HG03342 (cell line): ENCODE data around the gene GPR146.
"Not testable (repeated sequence)": the region's sequence is repeated elsewhere in the genome, so short reads cannot be mapped to it uniquely, and the experiment has no call there.

Experiments
- ATAC-seq: cut with Tn5 transposase; IDR thresholded peaks from one replicate; pipeline ENCODE4 v1.9.1; 2021; ENCODE audit warnings: mild to moderate bottlenecking, moderate library complexity; ENCODE audit not compliant: unreplicated experiment

GPR146 gene, protein sequence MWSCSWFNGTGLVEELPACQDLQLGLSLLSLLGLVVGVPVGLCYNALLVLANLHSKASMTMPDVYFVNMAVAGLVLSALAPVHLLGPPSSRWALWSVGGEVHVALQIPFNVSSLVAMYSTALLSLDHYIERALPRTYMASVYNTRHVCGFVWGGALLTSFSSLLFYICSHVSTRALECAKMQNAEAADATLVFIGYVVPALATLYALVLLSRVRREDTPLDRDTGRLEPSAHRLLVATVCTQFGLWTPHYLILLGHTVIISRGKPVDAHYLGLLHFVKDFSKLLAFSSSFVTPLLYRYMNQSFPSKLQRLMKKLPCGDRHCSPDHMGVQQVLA

GRCh38 chr7:1044189-1045068 lies at the start of gene GPR146:
Gene GPR146, plus strand, starts transcription at chr7:1044546. Its CDS starts 12,970 bp downstream, at chr7:1057516.
- peak; percentile 93 for ATAC-seq

- no peak for ATAC-seq
Measured at GRCh38 chr7:994592-995308, 49.6 kb upstream of the GPR146 start.

GRCh38 chr7:995571-995970 lies 48.8 kb upstream of the GPR146 start:
- ATAC-seq: no peak

DNA sequence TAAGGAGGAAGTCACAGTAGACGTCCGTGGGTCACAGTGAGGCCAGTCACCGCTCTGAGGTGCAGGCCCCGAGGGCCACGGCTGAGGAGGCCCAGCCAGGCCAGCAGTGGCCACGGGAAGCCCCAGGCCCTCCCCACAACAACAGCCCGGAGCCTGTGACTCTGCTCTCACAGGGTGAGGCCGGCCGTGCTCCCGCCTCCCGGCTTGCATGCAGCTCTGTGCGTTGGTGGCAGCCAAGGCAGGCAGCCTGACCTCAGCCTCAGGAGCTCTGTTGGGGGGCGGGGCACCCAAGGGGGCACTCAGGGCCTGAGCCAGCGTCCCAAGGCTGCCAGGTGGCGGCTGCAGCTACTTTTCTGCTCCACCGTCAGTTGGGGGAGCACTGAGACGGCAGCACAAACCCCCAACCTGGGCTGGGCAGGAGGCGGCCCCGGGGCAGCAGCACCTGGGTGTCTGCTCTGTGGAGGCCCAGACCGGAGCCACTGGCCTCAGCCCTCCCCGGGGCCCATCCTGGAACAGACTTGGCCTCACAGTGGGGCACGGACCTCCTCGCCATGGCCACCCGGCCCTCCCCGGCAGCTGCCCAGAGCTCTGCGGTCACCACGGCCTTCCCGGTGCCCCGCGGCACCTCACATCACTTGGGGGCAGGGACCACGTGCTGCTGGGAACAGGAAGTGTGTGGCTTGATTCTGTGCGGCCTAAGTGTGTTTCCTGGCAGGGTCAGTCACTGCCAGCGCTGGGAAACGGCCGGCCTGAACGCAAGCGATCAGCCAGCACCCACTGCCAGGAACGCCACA lies 48.1 kb upstream of the GPR146 start:
- no peak for ATAC-seq

DNA sequence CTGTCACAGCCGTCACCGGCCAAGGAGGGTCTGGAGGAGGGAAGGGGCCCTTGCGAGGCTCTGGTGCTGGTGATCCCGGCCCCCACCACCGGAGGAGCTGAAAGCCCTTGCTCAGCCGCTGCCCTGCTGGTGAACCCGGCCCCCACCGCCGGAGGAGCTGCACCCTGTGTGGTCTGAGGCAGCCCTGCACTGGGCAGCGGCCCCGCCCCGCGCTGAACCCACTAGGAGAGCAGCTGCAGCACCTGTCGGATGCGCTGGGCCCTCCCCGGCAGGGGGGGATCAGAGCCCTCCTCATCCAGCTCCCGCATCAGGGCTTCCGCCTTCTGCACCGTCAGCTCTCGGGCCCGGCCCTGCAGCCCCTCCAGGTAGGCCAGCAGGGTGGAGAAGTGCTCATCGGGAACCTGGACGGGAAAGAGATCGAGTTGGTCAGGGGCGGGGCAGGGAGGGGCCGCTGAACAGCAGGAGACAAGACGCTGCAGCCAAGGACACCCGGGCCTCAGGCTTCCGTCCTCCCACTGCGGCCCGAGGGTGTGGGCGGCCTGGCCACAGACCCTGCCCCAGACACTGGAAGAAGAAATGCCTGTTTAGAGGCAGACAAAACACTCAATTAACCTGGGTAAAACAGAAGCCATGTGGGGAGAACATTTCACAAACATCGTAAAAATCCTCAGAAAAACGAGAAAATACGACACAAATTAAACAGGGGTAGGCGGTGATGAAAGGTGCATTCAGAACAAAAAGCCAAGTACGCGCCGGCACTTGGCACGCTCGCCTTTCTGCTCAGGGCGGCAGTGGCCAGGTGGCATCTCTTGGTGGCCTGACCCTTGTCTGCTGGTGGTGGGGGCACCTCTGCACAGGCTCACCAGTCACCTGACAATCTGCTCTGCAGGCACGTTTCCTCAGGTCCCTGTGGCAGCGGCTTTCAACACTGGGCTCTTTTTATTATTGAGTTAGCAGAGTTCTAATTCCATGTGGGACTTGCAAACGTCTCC lies 46.6 kb upstream of the GPR146 start:
- no peak for ATAC-seq

DNA sequence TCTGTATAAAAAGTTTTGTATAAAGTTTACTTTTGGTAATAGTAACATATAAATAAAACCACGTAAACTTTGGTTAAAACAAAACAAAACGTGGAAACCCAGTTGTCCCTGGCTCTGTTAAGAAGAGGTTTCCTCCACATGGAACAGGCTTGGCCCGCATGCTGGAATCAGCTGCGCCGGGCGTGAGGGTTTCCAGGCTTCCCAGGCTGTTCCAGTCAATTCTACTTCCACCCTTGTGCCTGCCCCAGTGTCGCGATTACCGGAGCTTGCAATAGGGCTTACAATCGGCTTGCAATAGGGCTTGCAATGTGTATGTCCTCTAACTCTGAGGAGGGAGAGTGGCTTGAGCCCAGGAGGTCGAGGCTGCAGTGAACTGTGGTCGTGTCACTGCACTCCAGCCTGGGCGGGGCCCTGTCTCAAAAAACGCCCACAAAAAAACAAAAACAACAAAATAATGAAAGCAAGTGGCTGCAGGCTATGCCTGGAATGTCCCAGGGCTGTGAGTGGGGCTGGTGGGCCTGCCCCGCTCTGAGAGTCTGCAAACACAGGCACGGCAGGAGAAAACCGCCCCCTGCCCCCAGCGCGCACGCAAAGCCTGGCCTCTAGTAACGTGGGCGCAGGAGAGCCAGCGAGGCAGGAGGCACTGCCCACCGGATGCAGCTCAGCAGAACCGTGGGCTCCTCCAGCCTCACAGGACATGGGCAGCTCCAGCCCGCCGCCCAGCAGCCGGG lies 45.0 kb upstream of the GPR146 start:
- no peak for ATAC-seq

DNA sequence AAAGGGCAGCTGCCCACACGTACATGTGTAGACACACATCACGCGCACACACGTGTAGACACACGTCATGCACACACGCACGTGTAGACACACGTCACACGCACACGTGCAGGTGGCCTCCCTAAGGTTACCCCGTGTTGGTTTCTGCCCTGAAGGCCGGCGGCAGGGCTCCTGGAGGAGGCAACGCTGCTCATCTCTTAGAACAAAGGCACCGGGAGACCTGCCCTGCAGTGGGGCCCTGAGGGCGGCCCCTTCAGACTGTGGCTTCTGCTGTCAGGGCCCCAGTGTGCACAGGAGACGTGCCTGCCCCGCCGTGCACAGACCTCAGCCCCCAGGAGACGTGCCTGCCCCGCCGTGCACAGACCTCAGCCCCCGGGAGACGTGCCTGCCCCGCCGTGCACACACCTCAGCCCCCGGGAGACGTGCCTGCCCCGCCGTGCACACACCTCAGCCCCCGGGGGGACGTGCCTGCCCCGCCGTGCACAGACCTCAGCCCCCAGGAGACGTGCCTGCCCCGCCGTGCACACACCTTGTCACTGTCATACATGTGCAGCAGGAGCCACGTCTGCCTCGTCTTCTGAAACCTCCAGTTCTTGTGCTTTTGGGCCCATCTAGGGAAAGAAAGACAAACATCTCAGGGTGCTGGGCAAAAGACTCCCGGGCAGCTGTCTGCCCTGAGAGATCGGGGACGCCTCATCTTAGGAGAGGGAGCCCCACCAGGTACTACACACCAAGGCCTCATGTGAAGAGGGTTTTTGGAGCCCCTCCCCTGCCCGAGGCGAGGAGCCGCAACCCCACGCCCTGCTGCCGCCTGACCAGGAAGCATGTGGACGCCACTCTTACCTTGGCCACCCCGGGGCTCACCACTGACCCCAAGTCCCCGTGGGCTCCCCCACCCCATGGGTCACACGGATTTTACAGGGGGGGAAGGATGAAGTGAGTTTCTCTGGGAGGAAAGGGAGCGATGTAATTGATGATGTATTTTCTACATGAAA lies 44.1 kb upstream of the GPR146 start:
- ATAC-seq: no peak

GRCh38 chr7:1001069-1001770 lies 43.1 kb upstream of the GPR146 start:
- ATAC-seq: not testable (repeated sequence)

DNA sequence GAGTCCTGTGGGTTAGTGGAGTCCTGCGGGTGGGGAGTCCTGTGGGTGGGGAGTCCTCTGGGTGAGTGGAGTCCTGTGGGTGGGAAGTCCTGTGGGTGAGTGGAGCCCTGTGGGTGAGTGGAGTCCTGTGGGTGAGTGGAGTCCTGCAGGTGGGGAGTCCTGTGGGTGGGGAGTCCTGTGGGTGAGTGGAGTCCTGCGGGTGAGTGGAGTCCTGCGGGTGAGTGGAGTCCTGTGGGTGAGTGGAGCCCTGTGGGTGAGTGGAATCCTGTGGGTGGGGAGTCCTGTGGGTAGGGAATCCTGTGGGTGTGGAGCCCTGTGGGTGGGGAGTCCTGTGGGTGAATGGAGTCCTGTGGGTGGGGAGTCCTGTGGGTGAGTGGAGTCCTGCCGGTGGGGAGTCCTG lies 42.3 kb upstream of the GPR146 start:
- ATAC-seq: not testable (repeated sequence)

- ATAC-seq: not testable (repeated sequence)
Measured at GRCh38 chr7:1002445-1002844, 41.9 kb upstream of the GPR146 start.

DNA sequence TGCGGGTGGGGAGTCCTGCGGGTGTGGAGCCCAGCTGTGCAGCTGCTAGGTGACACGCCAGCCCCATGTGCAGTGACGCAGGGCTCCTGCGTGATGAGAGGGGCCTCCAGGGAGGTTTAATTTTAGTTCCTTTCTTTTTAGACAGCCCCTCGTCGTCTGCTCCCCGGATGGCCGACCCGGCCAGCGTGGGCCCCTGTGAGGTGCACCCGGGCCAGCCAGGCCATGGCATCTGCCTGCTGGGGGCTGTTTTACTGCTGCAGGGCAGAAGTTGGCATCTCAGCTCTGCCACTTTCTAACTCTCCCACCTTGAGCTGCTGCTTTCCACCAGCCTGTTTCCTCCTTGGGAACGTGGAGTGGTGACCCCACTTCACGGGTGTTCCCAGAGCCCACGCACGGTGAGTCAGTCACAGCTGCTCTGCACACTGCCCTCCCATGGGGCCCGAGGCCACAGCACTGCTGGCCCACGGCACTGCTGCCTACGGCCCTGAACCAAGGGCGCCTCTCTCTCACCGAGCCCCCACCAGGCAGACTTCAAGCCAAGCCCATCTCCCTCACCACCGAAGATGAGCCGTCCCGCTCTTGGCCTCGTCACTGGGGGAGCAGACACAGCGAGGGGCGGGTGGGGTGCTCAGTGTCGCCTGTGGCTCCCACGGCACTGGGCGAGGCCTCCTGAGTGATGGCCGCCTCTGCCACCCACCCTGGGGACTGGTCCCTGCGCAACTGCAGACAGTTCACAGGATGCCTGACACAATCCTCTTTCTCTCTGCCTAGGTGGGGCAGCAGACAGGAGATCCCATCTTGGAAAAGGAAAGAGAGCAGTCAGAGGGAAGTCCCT lies 40.1 kb upstream of the GPR146 start:
- ATAC-seq: no peak

DNA sequence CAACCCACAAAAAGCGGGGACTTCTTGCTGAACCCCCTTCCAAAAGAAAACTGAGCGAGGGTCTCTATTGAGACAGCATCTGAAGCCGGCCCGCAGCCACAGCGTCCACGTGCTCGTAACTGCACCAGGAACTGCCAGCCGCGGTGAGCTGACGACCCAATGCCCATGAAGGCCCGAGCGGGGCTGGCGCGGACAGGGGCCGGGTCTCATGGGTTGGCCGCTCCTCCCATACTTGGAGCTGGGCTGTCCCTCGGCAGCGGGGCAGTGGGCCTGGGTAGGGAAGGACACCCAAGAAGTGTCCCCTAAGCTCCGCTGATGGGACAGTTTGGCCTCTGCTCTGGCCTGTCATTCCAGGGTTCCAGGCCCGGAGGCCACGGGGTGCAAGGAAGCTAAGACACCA lies 39.0 kb upstream of the GPR146 start:
- no peak for ATAC-seq

DNA sequence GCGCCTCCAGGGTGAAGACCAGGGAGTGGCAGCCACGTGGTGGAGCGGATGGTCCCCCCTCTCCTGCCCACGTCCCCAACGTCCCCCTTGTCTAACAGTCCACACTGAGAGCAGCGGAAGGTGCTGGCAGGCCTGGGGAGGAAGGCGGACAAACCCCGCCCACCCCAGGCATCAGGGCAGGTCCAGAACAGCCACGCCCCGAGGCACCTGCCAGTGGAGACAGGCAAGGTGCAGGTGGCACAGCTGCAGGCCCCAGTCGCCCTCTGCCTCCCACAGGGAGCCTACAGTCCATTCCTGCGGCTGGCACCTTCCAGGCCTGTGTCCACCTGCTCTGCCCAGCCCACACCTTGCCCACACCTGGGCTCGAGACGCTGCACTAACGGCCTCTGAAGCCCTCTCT lies 36.4 kb upstream of the GPR146 start:
- ATAC-seq: no peak

- ATAC-seq: no peak
Measured at GRCh38 chr7:1008733-1009363, 35.5 kb upstream of the GPR146 start.

GRCh38 chr7:1009747-1010146 lies 34.6 kb upstream of the GPR146 start:
- ATAC-seq: no peak

GRCh38 chr7:1010226-1010625 lies 34.1 kb upstream of the GPR146 start:
- no peak for ATAC-seq
